Measurements from ENCODE around the gene VLDLR. TPM values are rescaled to one million over a fixed set of nuclear protein-coding genes. Genes with fewer than 3 reads are reported as not detected.

The VLDLR gene
- total and polyA plus RNA-seq, 8 donors, result 19.8 to 32.7 (median 25.9) TPM

GRCh38 chr9:2638871-2639673 lies 17.5 kb downstream of the VLDLR start:
- no peaks in the 10 kb centered on the region for H3K27me3 ChIP-seq
- H3K4me3 ChIP-seq, result no peak overlapping the region
- H3K36me3 ChIP-seq, result peaks cover 0 to 29% of the 10 kb centered on the region in 2 donors
- no peaks in the 10 kb centered on the region for H3K9me3 ChIP-seq
- DNase-seq (no peak), ATAC-seq (no peak)
- no peak overlapping the region for H3K27ac ChIP-seq
- no peak for TF ChIP-seq CTCF (IDR thresholded peaks at IDR 0.05)
- intact Hi-C loops (cut with DNase I), result no loop called here
- no peaks in the 10 kb centered on the region for H3K4me1 ChIP-seq

GRCh38 chr9:2639786-2640185 lies 18.2 kb downstream of the VLDLR start:
- ATAC-seq (no peak), DNase-seq (no peak)
- no peak overlapping the region for H3K27ac ChIP-seq
- H3K36me3 ChIP-seq, result peaks cover 0 to 30% of the 10 kb centered on the region in 2 donors
- intact Hi-C loops (cut with DNase I), result no loop called here
- no peak for TF ChIP-seq CTCF (IDR thresholded peaks at IDR 0.05)
- H3K4me1 ChIP-seq, result no peaks in the 10 kb centered on the region
- H3K4me3 ChIP-seq, result no peak overlapping the region
- H3K9me3 ChIP-seq, result no peaks in the 10 kb centered on the region
- no peaks in the 10 kb centered on the region for H3K27me3 ChIP-seq

GRCh38 chr9:2640570-2640969 lies 19.0 kb downstream of the VLDLR start:
- no peak overlapping the region for H3K4me3 ChIP-seq
- no peak for DNase-seq
- no peaks in the 10 kb centered on the region for H3K9me3 ChIP-seq
- no peak for TF ChIP-seq CTCF (IDR thresholded peaks at IDR 0.05)
- H3K36me3 ChIP-seq, result peaks cover 0 to 37% of the 10 kb centered on the region in 2 donors
- intact Hi-C loops (cut with DNase I), result no loop called here
- ATAC-seq, result no peak
- H3K27me3 ChIP-seq, result no peaks in the 10 kb centered on the region
- no peak overlapping the region for H3K27ac ChIP-seq
- H3K4me1 ChIP-seq, result no peaks in the 10 kb centered on the region

- H3K9me3 ChIP-seq, result no peaks in the 10 kb centered on the region
- H3K36me3 ChIP-seq, result peaks cover 0 to 37% of the 10 kb centered on the region in 2 donors
- DNase-seq (no peak), ATAC-seq (no peak)
- H3K4me1 ChIP-seq, result no peaks in the 10 kb centered on the region
- intact Hi-C loops (cut with DNase I), result no loop called here
- TF ChIP-seq CTCF (IDR thresholded peaks at IDR 0.05), result no peak
- no peaks in the 10 kb centered on the region for H3K27me3 ChIP-seq
- no peak overlapping the region for H3K27ac ChIP-seq
- no peak overlapping the region for H3K4me3 ChIP-seq
Observed at GRCh38 chr9:2641033-2641432, 19.4 kb downstream of the VLDLR start.

GRCh38 chr9:2642068-2642467 lies 20.5 kb downstream of the VLDLR start:
- intact Hi-C loops (cut with DNase I), result no loop called here
- Histone ChIP-seq H3K36me3 (peaks cover 0 to 40% of the 10 kb centered on the region in 2 donors), H3K4me1 (no peaks in the 10 kb centered on the region), H3K9me3 (no peaks in the 10 kb centered on the region), H3K4me3 (no peak overlapping the region), H3K27ac (no peak overlapping the region), H3K27me3 (no peaks in the 10 kb centered on the region)
- no peak for DNase-seq
- no peak for ATAC-seq
- TF ChIP-seq CTCF (IDR thresholded peaks at IDR 0.05), result no peak
